ENCODE measurements around the gene BTBD19. TPM values are rescaled to one million over a fixed set of nuclear protein-coding genes. Genes with fewer than 3 reads are reported as not detected.

The BTBD19 gene
- total and polyA plus RNA-seq, 2 of the 8 experiments (the other 6 are each of a cell fraction or from before 2014, with no cell fraction given), result 1.1 TPM

GRCh38 chr1:44810101-44810761, 1.9 kb downstream of the BTBD19 start:
- Histone ChIP-seq H4K20me1 (replicated peaks in 1 of 2; ENCODE audit: control insufficient read depth in 1 of 2, insufficient read depth in 2 of 2, low read length in 2 of 2) (no peaks in the 10 kb centered on the region), H3K79me2 (ENCODE audit: control insufficient read depth in 1 of 2, insufficient read depth in 2 of 2, low read length in 2 of 2) (no peaks in the 10 kb centered on the region), H3K27ac (ENCODE audit: low read depth, low read length) (no peak overlapping the region), H2BK15ac (ENCODE audit: low read length) (peak overlapping the region; percentile 92; the same call in 1 of the 2 replicates), H3K18ac (ENCODE audit: extremely low read depth, low read length) (peak overlapping the region; percentile 1), H4K8ac (ENCODE audit: extremely low read depth, insufficient read depth, low read length) (no peak overlapping the region), H3K4me3 (ENCODE audit: extremely low read depth in 1 of 4, insufficient read depth in 2 of 4, low read depth in 3 of 4, low read length in 4 of 4) (no peak overlapping the region), H3K4me1 (replicated peaks in 1 of 4; ENCODE audit: control insufficient read depth in 3 of 4, insufficient read depth in 4 of 4, low read length in 3 of 4) (peaks cover 10 to 43% (median 34%) of the 10 kb centered on the region in 4 experiments), H2BK20ac (ENCODE audit: low read length) (no peak overlapping the region), H2AK5ac (ENCODE audit: low read depth, low read length) (peak overlapping the region; percentile 96; the same call in 1 of the 2 replicates), H4K91ac (replicated peaks; ENCODE audit: insufficient read length, low read length) (no peak overlapping the region), H3K23me2 (ENCODE audit: low read depth, low read length) (peaks cover 6% of the 10 kb centered on the region; the same call in 1 of the 2 replicates), H3K14ac (ENCODE audit: insufficient read length) (no peak overlapping the region), H2BK120ac (replicated peaks; ENCODE audit: low read depth, low read length) (no peak overlapping the region), H2BK12ac (ENCODE audit: low read depth, low read length) (peak overlapping the region; percentile 99), H3K4ac (replicated peaks; ENCODE audit: insufficient read length, low read depth, low read length) (no peak overlapping the region), H3K79me1 (ENCODE audit: low read depth, low read length) (no peaks in the 10 kb centered on the region), H3K9me3 (ENCODE audit: insufficient read depth in 2 of 2, low read depth in 1 of 2, low read length in 1 of 2) (no peaks in the 10 kb centered on the region), H3K23ac (ENCODE audit: insufficient read length) (no peak overlapping the region), H3K9ac (replicated peaks in 1 of 4; ENCODE audit: extremely low read depth in 1 of 4, low read depth in 3 of 4, low read length in 3 of 4) (no peak overlapping the region), H4K5ac (ENCODE audit: insufficient read length, low read depth, low read length) (no peak overlapping the region), H3K27me3 (replicated peaks in 1 of 4; ENCODE audit: control insufficient read depth in 3 of 4, extremely low read depth in 1 of 4, insufficient read depth in 3 of 4, low read length in 3 of 4) (peaks cover 0 to 8% (median 1%) of the 10 kb centered on the region in 4 experiments; a peak in 4 of 7 replicates), H3K36me3 (ENCODE audit: control insufficient read depth in 2 of 4, insufficient read depth in 4 of 4, low read length in 3 of 4) (peaks cover 0 to 6% (median 0%) of the 10 kb centered on the region in 4 experiments; a peak in 3 of 8 replicates), H2BK5ac (ENCODE audit: low read depth, low read length) (0 out of 2 replicates have a peak overlapping the region, but pooled peaks have one; percentile 88), H2AFZ (ENCODE audit: low read length) (no peak overlapping the region), H3K56ac (replicated peaks; ENCODE audit: insufficient read length, low read depth, low read length) (no peak overlapping the region), H3K4me2 (ENCODE audit: insufficient read depth in 1 of 2, low read depth in 2 of 2, low read length in 2 of 2) (no peak overlapping the region; a peak in 1 of 4 replicates)
- CTCF ChIA-PET (ENCODE audit: partially characterized antibody), result interaction anchor here (1.0 to 5.4 kb wide), 9 partner anchors 9 to 78 kb away, joined by 3 to 37 read pairs (median 11); partner anchors contain the start of genes PLK3 and RNU5D-1
- POLR2A ChIA-PET (ENCODE audit: partially characterized antibody), result interaction anchor here (0.9 to 19.2 kb wide), 10 partner anchors 10 to 89 kb away, joined by 3 to 547 read pairs (median 20); partner anchors contain the start of genes BEST4, PLK3 and RPS8
- DNase-seq (ENCODE audit: low read depth in 1 of 2, low spot score in 2 of 2), result no peak
- no peak for FAIRE-seq
- 89% methylated on average over 11 of the region's 12 CpGs; no CpG with 5 or more reads in 1 of the 2 experiments for WGBS, 2 experiments (ENCODE audit: extremely low coverage in 1 of 2, insufficient coverage in 1 of 2, insufficient read length in 1 of 2, insufficient replicate concordance in 2 of 2, low coverage in 1 of 2, low lambda C conversion rate in 2 of 2, missing lambda C conversion rate in 1 of 2)
- no peak for TF ChIP-seq SIRT6 (IDR thresholded peaks at IDR 0.05; ENCODE audit: low read length)
- TF ChIP-seq SRF (IDR thresholded peaks at IDR 0.05; ENCODE audit: low read depth, low read length), result no peak
- no peak for TF ChIP-seq POU5F1 (IDR thresholded peaks at IDR 0.05; ENCODE audit: low read depth, low read length)
- no peak for TF ChIP-seq JUND (IDR thresholded peaks at IDR 0.05; ENCODE audit: low read length)
- no peak for TF ChIP-seq TBP (IDR thresholded peaks at IDR 0.05; ENCODE audit: low read depth, low read length)
- no peak for TF ChIP-seq RAD21 (IDR thresholded peaks at IDR 0.05 in 1 of 2, conservative IDR thresholded peaks at IDR 0.05 in 1 of 2; ENCODE audit: low read depth in 2 of 2, low read length in 2 of 2)
- TF ChIP-seq EP300 (IDR thresholded peaks at IDR 0.05; ENCODE audit: borderline replicate concordance in 1 of 2, low read depth in 2 of 2, low read length in 2 of 2), result no peak
- no peak for TF ChIP-seq CREB1 (IDR thresholded peaks at IDR 0.05)
- TF ChIP-seq POLR2AphosphoS5 (IDR thresholded peaks at IDR 0.05; ENCODE audit: low read depth, low read length), result no peak
- TF ChIP-seq GTF2F1 (IDR thresholded peaks at IDR 0.05; ENCODE audit: borderline replicate concordance, low read depth, low read length), result no peak
- no peak for TF ChIP-seq RFX5 (IDR thresholded peaks at IDR 0.05; ENCODE audit: borderline replicate concordance, low read depth, low read length)
- TF ChIP-seq TCF12 (IDR thresholded peaks at IDR 0.05; ENCODE audit: low read depth, low read length), result no peak
- no peak for TF ChIP-seq CTBP2 (IDR thresholded peaks at IDR 0.05; ENCODE audit: borderline replicate concordance, insufficient read depth, insufficient read length, low read length)

Data from H1 (cell line).